T47D (cell line): ENCODE measurements around the gene KLHL22.
"Not testable (repeated sequence)": the region's sequence is repeated elsewhere in the genome, so short reads cannot be mapped to it uniquely, and the experiment has no call there.

Experiments used
- DNase-seq, 2 experiments: peaks; one replicate each; pipeline versions ENCODE4 v3.0.0 to v3.0.0-alpha.2; 2011 to 2012; ENCODE audit warnings: low read depth in 1 of 2, low spot score in 1 of 2
- JUND ChIP-seq: IDR thresholded peaks from 2 replicates; pipeline ENCODE4 v1.6.1; 2012; ENCODE audit warnings: low read depth
- in situ Hi-C: cut with HindIII; loops from 2 replicates; pipeline ENCODE4 v1.10.0; 2016; ENCODE audit warnings: low sequenced_read_pairs, low pct_unique_long_range_greater_than_20kb

Gene KLHL22

DNA sequence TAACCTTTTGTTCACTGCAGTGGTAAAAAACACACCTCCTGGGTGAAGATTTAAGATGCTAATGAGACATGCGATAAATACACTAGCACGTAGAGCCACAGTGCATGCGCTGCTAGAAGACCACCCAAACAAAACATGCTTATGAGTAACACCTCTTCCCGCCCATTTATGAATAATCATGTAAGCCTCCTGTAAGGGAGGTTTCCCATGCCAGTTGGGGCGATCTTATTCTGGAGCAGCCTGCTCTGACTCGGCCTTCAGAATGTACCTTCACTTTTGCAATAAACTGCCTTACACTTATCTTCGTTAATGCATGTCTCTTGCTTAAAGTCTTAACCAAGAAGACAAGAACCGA, 39.9 kb downstream of the KLHL22 start:
- no peak for TF ChIP-seq JUND
- in situ Hi-C loops: no loop called here
- DNase-seq: no peak

DNA sequence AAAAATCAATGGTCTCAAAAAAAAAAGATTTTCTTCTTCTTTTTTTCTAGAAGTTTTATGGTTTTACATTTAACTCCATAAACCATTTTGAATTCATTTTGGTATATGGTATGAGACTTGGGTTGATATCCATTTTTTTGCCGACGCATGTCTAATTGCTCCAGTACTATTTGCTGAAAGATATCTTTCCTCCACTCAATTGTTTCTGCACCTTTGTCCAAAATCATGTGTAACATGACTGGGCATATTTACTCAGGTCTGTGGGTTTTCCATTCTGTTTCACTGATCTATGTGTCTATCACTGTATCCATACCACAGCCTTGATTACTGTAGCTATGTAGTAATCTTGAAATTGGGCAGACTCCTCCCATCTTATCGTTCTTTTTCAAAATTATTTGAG, 42.4 kb downstream of the KLHL22 start:
- no peak for TF ChIP-seq JUND
- in situ Hi-C loops: no loop called here
- no peak for DNase-seq

DNA sequence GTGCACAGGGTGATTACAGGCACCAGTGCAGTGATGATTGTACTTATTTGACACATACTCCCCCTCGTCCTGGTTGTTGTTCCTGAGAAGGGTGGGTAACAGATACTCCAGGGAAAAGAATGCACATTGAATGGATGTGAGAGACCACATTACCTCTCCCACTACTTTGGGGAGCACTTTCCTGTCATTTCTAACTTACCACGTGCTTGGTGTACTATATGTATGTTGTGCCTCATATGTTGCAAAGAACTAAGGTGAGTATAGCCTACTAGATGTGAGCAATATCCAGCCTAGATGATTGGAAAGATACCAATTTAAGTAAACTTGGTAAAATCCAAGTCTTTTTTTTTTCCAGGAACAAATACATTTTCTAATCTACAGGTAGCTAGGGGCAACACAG, 43.7 kb downstream of the KLHL22 start:
- in situ Hi-C loops: no loop called here
- no peak for DNase-seq
- TF ChIP-seq JUND: no peak

DNA sequence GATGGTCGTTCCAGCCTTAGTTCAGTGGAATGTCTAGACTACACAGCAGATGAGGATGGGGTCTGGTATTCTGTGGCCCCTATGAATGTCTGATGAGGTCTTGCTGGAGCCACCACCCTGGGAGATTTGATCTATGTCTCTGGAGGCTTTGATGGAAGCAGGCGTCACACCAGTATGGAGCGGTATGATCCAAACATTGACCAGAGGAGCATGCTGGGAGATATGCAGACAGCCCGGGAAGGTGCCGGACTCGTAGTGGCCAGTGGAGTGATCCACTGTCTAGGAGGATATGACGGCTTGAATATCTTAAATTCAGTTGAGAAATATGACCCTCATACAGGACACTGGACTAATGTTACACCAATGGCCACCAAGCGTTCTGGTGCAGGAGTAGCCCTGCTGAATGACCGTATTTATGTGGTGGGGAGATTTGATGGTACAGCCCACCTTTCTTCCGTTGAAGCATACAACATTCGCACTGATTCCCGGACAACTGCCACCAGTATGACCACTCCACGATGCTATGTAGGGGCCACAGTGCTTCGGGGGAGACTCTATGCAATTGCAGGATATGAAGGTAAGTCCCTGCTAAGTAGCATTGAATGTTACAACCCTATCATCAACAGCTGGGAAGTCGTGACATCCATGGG, 44.3 kb downstream of the KLHL22 start:
- in situ Hi-C loops, DNase-seq: not testable (repeated sequence)

DNA sequence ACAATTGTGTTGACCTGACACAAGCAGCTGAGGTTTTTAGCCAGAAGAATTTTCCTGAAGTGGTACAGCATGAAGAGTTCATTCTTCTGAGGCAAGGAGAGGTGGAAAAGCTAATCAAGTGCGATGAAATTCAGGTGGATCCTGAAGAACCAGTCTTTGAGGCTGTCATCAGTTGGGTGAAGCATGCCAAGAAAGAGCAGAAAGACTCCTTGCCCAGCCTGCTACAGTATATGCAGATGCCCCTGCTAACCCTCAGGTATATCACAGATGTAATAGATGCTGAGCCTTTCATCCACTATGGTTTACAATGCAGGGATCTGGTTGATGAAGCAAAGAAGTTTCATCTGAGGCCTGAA, 45.1 kb downstream of the KLHL22 start:
- DNase-seq: peak in 1 of 2 experiments; percentile 20
- in situ Hi-C loops: no loop called here
- TF ChIP-seq JUND: no peak

DNA sequence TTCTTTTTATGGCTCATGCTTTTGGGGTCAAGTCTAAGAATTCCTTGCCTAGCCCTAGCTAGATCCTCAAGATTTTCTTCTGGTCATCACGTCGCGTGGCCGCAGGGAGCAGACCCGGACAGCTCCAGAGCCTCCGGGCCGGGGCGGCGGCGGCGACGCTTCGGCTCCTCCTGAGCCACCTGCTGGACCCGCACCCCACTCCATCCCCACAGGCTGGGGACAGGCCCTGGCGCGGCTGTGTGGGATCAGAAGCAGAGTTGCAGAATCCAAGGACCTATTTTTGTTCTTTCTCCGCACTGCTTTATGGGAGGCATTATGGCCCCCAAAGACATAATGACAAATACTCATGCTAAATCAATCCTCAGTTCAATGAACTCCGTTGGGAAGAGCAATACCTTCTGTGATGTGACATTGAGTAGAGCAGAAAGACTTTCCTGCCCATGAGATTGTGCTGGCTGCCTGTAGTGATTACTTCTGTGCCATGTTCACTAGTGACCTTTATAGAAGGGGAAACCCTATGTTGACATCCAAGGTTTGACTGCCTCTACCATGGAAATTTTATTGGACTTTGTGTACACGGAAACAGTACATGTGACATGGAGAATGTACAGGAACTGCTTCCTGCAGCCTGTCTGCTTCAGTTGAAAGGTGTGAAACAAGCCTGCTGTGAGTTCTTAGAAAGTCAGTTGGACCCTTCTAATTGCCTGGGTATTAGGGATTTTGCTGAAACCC, 45.6 kb downstream of the KLHL22 start:
- DNase-seq: no peak
- in situ Hi-C loops: no loop called here
- TF ChIP-seq JUND: no peak

DNA sequence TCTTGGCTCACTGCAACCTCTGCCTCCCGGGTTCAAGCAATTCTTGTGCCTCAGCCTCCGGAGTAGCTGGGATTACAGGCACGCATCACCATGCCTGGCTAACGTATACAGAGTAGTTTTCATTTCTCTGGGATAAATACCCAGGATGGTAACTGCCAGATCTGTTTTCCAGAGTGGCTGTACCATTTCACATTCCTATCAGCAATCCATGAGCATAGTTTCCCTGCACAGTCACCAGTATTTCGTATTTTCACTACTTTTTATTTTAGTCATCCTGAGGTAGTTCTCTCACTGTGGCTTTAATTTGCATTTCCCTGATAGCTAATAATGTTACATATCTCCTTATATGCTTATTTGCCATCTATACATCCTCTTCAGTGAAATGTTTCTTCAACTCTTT, 47.0 kb downstream of the KLHL22 start:
- no peak for DNase-seq
- in situ Hi-C loops: no loop called here
- no peak for TF ChIP-seq JUND

DNA sequence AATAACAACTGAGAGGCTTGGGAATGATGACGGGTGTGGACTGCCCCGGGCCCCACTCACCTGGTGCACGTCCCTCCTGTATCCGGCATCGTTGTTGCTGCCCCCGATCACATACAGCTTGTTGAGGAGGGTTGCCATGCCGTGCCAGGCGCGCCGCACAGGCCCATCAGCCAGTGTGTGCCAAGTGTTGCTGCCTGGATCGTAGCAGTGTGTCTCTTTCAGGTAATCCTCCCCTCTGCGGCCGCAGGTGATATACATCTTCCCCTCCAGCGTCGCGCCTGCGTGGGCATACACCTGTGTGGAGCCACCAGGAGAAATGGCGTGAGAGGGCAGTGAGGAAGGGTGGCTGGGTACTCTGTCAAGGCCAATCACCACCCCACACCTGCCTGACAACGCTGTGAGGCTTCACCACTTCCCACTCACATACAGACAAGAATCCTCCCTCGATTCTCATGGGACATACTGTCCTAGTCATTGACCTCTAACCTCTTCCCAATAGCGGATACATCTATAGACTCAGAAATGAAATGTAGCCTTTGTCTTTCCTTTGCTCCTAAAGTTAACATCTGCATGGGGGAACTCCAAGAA, 49.1 kb downstream of the KLHL22 start:
- in situ Hi-C loops: no loop called here
- no peak for DNase-seq
- no peak for TF ChIP-seq JUND

DNA sequence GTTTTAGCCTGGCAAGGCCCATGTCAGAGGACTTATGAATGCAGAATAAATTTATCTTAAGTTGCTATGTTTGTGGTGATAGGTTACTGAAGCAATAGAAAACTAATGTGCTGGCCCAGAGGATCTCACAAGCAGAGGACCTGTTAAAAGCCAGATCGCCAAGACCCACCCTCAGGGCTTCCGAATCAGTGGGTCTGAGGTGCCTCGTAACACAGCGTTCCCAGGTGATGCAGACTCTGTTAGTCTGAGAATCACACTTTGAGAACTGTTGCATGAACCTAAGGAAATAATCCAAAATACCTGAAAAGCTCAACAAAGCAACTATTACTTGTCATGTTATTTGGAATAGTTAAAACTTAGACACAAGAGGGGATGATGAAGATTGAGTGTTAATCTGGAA, 51.3 kb downstream of the KLHL22 start:
- TF ChIP-seq JUND: no peak
- no peak for DNase-seq
- in situ Hi-C loops: no loop called here

DNA sequence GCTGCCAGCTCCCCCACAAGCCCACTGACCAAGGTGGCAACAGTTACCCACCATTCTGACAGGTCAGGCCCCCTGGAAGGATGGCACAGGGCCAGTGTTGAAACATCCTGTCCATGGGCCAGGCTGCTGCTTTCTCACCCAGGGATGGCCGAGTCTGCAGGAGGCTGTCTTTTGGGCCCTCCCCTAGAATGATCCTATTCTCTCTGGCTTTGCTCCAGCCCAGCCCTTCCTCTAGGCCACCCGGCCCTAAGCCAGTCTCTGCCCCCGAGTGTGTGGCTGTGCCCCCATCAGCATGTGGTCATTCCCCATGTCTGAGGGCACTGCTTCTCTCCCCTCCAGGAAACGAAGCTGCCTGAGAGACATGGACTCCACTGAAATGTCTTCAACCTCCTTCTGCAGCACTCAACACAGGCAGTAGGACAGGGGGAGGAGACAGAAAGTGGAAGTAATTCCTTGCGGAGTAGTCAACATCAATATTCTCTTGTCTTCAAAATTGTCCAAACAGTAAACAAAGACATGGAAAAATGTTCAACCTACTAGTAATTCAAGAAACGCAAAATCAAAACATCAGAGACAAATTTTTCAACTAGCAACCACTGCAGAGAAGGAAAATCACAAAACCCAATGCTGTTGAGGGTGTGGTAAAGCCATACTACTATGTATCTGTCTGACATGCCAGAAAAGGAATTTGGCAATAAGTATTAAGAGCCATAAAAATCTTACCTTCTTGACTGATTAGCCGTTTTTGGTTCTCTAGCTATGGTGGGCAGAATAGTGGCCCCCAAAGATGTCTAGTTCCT, 52.9 kb downstream of the KLHL22 start:
- no peak for DNase-seq
- TF ChIP-seq JUND: no peak
- in situ Hi-C loops: no loop called here

DNA sequence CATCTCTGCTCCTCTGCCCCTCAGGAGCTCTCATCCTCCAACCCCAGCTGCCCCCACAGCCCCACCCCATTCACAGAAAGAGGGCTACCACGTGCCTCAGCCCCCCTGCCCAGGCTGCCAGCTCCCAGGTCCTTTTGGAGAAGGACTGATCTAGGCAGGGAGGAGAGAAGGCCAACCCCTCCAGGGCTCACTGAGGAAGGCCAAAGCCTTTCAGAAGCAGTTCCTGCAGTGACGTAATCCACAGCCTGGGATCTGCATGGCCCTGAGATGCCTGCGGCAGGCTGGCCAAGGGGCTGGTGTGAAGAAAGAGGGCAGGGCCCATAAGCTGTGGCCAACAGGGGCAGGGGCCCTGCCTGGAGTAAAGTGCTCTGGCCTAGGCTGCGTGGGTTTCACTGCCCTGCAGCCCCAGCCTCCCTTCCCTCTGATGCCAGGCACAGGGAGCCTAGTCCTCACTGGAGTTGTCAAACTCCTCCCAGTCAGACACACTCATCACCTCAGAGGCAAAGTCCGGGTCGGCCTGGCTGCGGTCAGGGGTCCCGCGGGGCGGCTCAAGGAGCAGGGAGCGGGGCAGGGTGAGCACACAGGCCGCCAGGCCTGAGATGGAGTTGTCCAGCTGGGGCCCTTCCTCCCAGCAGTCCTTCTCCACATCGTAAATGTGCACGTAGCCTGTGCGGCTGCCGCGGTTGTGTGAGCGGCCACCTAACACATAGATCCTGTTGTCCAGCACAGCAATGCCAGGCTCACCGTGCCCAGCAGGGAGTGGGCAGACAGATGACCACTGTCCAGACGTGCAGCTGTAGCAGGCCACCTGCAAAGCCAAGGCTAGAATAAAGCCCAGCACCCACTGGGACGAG, 53.7 kb downstream of the KLHL22 start:
- in situ Hi-C loops: no loop called here
- TF ChIP-seq JUND: no peak
- DNase-seq: no peak
